T-helper 2 cell treated with Interferon-gamma antibody and Interleukin-4, amounts not matched to agents 5 μg/mL and 100 μg/mL, for 36 hours (primary cell): Measurements from ENCODE around the gene GTF2H4.

Source experiments
- DNase-seq: peaks from one replicate; pipeline ENCODE4 v3.0.0; 2021; ENCODE audit warnings: low spot score
- H3K27ac Mint-ChIP-seq: one replicate; pipeline ENCODE4 v1.8.0; 2021; ENCODE audit warnings: mild to moderate bottlenecking, mixed read lengths
- H3K27me3 Mint-ChIP-seq: one replicate; pipeline ENCODE4 v1.8.0; 2021; ENCODE audit warnings: low read depth, mixed read lengths
- H3K36me3 Mint-ChIP-seq: one replicate; pipeline ENCODE4 v1.8.0; 2021; ENCODE audit warnings: low read depth, mixed read lengths
- H3K4me1 Mint-ChIP-seq: one replicate; pipeline ENCODE4 v1.8.0; 2021; ENCODE audit warnings: low read depth, mixed read lengths
- H3K4me3 Mint-ChIP-seq: one replicate; pipeline ENCODE4 v1.8.0; 2022; ENCODE audit warnings: mild to moderate bottlenecking, moderate library complexity, mixed read lengths
- H3K9me3 Mint-ChIP-seq: one replicate; pipeline ENCODE4 v1.8.0; 2021; ENCODE audit warnings: mixed read lengths

The GTF2H4 gene

DNA sequence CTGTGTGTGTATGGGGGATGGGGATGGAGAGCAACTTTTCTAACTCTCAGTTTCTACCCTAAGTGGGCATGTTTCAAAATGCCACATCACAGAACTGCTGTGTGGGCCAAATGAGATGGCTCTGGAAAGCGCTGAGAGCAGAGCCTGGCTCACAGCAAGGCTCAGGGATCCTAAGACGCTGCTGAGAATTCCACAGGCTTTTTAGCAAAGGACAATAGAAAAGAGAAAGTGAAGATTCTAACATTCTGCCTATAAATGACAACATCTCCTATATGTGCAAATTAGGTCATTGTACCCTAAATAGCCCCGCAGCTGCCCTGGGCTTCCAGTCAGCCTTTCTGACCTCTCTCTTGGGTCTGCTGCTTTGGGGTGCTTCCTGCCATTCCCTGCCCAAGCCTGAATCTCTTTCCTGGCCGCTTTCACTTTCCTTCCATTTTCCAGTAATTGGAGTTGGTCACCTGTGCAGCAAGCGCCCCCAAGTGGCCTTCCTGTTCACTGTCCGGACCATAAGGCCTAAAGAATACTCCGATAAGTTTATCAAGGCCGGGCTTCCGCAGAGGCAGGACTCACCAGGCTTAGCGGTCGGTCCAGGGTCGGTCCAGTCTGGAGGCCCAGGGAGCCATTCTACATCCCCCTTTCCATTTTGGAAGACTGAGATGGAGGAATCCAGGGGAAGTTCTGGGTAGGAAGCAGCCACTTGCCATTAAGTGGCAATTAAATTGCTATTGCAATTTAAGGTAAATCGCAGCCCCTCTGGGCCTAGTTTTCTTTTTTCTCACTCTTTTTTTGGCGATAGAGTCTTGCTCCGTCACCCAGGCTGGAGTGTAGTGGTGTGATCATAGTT is 30.4 kb upstream of the GTF2H4 start:
- DNase-seq: peak; percentile 61
- Mint-ChIP-seq H3K27ac (peak overlapping the region; percentile 69), H3K36me3 (peaks cover 5% of the 10 kb centered on the region), H3K27me3 (no peaks in the 10 kb centered on the region), H3K4me1 (peaks cover 10% of the 10 kb centered on the region), H3K9me3 (peaks cover 7% of the 10 kb centered on the region), H3K4me3 (peak overlapping the region; percentile 77)

DNA sequence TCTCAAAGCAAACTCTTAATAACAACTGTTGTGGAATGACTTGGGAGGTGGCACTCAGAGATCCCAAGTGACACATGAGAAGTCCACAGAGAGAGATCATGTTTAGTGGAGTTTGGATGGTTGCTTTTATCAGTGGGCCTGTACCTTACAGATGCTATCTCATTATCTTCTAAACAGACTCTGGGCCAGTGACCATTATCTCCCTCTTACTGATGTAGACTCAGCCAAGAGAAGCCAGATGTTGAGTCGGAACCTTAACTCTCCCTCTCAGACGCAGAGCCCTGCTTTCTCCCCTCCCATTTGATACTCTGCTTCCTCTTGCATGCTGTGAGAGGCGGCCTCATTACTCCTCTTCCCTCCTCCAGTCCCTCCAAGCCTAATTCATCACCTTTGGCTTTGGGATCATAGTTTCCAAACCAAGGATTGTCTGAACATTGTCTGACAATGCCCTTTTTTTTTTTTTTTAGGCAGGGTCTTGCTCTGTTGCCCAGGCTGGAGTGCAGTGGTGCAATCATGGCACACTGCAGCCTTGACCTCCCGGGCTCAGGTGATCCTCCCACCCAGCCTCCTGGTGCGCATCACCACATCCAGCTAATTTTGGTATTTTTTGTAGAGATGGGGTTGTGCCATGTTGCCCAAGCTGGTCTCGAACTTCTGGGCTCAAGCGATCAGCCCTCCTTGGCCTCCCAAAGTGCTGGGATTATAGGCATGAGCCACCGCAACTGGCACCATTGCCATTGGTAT is 28.2 kb upstream of the GTF2H4 start:
- DNase-seq: no peak
- Mint-ChIP-seq H3K36me3 (no peaks in the 10 kb centered on the region), H3K9me3 (no peaks in the 10 kb centered on the region), H3K4me3 (no peak overlapping the region), H3K27me3 (peaks cover 2% of the 10 kb centered on the region), H3K4me1 (peaks cover 17% of the 10 kb centered on the region), H3K27ac (no peak overlapping the region)

DNA sequence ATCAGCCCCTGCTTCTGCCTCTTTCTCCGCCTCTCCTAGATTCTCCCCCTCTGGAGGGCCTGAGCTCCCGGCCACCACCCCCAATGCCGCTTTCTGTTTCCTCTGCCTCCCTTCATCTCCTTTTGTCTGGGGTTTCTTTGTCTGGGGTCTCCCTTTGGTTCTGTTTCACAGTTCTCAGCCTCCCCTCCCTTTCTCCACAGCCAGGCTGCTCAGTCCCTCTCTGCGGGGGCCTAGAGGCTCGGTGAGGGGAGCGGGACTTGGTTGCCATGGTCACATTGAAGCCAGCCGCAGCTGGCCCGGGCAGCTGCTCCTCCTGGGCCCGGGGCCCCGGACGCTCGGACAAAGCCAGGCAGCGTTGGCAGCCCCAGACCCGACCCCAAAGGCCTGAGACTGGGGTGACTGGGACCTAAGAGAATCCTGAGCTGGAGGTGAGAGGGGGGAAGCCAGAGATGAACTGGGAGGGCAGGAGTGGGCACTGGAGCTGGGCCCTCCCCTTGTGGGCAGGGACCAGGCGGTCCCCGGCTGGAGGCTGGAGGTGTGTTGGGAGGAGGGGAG is 27.2 kb upstream of the GTF2H4 start:
- Mint-ChIP-seq H3K9me3 (no peaks in the 10 kb centered on the region), H3K27me3 (peaks cover 2% of the 10 kb centered on the region), H3K27ac (no peak overlapping the region), H3K36me3 (no peaks in the 10 kb centered on the region), H3K4me3 (no peak overlapping the region), H3K4me1 (peaks cover 22% of the 10 kb centered on the region)
- DNase-seq: no peak

DNA sequence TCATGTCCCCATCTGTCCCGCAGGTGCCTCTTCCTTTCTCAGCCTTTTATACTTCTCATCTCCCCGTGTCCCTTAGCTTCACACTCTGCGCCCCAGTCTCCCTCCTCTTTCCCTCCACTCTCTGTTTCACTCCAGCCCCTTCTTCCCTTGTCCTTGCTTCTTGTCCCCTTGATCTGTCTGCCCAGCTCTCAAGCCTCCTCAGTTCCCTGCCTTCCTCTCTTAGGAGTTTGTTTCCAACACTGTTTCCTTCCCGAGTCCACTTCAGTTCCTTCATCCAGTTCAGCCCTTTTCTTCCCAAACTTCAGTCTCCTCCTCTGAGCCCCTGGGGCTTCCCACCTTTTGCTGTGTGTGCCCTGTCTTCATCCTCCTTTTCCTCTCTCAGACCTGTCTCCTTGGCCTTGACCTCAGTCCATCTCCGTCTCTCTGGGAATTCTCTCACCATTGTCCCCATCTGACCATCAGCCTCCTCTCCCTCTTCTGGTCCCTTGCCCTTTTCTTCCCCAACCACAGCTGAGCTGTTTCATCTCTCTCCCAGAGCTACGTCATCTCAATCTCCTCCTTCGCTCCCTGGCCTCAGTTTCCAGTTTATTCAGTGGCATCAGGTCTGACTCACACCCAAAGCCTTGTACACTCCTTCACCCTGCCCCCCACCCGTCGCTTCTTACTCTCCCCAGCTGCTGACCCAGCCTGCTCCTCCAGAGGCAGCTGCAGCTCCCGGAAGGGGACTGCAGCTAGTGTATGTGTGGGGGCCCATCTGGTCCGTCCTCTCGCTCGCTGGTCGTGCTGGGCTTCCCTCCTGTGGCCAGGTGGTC is 26.4 kb upstream of the GTF2H4 start:
- no peak overlapping the region for H3K4me3 Mint-ChIP-seq
- no peak for DNase-seq
- H3K27me3 Mint-ChIP-seq: peaks cover 2% of the 10 kb centered on the region
- no peak overlapping the region for H3K27ac Mint-ChIP-seq
- H3K4me1 Mint-ChIP-seq: peaks cover 24% of the 10 kb centered on the region
- H3K36me3 Mint-ChIP-seq: no peaks in the 10 kb centered on the region
- H3K9me3 Mint-ChIP-seq: no peaks in the 10 kb centered on the region

DNA sequence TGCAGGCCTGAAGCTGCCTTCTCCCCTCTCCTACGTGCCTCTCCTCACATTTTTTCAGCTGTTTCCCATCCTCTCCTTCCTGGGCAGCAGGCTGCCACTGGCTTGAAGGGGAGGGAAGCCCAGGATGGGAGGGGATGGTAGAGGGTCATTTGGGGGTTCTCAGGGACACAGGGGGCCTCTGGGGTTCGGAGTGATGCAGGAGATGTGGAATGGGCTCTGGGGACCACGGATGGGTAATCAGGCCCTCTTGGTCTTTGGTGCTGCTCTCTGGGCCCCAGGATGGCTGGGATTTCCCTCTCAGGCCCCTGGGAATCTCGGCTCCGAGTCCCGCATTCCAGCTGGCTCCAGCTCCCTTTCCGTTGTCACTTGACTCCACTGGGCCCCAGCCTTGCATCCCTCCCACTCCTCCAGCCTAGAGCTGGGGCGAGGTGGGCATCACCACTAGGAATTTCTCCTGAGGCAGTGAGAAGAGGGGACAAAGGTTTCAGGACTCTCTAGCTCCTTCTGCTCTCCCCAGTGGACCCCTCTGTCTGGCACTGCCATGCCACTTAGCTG is 25.7 kb upstream of the GTF2H4 start:
- Mint-ChIP-seq H3K4me1 (peaks cover 21% of the 10 kb centered on the region), H3K4me3 (no peak overlapping the region), H3K9me3 (no peaks in the 10 kb centered on the region), H3K36me3 (no peaks in the 10 kb centered on the region), H3K27me3 (peaks cover 2% of the 10 kb centered on the region), H3K27ac (no peak overlapping the region)
- no peak for DNase-seq

DNA sequence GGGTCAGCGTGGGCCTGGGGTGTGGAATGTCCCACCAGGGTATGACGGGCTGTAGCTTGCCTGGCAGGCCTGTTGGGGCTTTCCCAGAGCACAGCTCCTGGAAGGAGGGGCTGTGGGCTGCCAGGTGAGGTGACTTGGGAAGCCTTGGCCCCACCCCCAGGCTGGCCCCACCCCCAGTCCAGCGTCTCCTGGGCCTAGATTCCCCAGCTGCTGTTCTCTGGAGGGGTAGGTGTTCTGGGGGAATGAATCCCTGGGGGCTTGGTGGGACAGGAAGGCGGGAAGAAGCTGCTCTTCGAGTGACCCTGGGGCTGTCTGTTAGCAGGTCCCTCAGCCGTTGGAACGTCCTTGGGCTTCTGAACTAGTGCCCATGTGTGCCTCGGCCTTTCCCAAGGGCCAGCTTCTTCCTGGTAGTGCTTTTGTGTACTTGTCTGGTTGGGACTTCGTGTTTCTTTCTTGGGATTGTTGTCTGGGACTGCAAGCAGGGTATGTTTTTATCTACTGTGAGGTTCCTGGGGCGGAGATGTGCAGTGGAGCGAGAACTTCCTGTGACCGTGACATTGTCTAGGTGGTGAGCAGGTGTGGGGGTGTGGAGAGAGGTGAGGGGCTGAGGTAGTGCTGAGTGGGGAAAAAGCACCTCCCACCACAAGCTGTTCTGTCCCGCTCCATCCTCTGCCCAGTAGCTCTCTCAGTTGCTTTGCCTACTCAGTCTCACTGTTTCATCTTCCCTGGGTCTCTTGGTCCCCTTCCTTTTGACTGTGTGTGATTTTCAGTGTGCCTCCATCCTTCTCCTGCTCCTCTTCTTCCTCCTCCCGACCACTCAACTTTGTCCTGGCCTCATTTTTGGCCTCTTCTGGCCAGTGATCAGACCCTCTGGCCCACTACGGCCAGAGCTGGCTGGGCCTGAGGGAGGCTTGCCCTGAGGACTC is 25.0 kb upstream of the GTF2H4 start:
- Mint-ChIP-seq H3K27me3 (peaks cover 2% of the 10 kb centered on the region), H3K4me1 (peaks cover 17% of the 10 kb centered on the region), H3K36me3 (no peaks in the 10 kb centered on the region), H3K9me3 (no peaks in the 10 kb centered on the region), H3K27ac (peak overlapping the region; percentile 62), H3K4me3 (peak overlapping the region; percentile 78)
- DNase-seq: no peak

DNA sequence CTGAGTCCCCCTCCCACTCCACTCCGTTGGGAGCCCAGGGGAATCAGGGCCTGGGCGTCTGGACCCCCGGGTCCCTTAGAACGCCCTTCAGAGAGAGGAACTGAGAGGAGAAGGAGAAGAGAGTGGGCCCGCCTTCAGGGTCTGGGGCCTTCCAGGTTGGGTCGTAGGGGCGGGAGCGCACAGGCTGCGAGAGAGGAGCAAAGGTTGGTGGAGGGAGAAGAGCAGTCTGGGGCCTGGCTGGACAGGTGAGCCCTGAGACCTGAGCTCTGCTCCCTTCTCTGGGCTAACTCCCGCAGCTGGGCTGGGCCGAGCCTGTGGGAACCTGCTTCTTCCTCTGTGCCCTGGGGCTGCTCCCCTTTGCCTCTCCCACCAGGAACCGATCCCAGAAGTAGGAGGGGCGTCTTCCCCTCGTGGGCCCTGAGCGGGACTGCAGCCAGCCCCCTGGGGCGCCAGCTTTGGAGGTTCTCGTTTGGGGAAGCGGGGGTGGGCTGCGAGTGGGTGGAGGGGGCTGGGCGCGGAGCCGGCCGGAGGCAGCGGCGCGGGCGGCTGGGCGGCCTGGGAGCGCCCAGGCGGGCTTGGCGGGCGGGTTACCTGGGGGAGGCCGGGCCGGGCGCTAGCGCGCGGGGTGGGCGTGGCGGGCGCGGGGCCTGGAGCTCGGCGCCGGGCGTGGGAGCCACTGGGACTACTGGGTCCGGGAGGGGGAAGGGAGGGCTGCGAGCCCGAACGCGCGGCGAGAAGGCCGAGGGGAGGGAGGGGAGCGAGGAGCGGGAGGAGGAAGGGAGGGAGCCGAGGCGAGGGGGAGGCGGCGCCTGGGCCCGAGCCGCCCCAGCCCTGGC is 24.1 kb upstream of the GTF2H4 start, which contains the start of gene DDR1:
Gene DDR1 (plus strand): TSS at position 835 of the 836 bp plus-strand sequence. CDS start 4,211 bp downstream, outside the sequence.
- Mint-ChIP-seq H3K27me3 (peaks cover 2% of the 10 kb centered on the region), H3K9me3 (no peaks in the 10 kb centered on the region), H3K36me3 (no peaks in the 10 kb centered on the region), H3K4me3 (peak within 1 kb of the TSS; percentile 78), H3K27ac (peak within 1 kb of the TSS; percentile 62), H3K4me1 (peaks cover 17% of the 10 kb centered on the region)
- DNase-seq: peak; percentile 19

DNA sequence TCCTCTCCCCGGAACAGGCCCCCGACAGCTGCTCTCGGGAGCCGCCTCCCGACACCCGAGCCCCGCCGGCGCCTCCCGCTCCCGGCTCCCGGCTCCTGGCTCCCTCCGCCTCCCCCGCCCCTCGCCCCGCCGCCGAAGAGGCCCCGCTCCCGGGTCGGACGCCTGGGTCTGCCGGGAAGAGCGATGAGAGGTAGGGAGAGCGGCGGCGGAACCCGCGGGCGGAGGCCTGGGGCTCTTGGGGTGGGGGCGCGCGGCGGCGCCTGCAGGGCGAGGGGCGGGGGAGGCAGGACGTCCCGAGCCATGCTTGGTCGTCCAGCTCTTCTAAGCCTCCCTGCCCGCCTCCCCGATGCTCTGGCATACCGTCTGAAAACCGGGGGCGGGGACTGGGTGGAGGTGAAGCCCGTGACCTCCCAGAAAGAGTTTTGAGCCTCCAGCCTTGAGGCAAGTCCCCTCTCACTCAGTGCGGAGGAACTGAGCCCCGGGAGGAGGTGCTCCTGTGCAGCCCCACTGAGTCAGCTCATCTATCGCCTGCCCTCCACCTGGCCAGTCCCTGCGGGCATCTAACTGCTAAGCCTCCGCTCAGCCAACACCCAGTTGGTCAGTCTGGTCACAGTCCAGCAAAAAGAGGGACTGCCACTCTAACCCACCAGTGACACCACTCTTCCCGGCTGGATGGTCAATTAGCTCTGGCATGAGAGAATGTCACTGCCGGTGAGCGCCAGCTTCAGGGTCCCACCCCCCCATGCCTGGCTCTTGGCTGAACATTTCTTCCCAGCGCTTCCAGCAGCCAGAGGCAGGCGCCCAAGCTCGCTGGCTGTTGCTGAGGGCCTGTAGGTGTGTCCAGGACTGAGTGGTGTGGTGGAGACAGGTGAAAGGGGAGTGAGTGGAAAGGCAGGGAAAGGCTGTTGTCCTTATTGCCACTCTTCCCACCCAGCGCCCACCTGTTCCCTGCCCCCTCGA is 23.2 kb upstream of the GTF2H4 start:
- Mint-ChIP-seq H3K27me3 (peaks cover 2% of the 10 kb centered on the region), H3K9me3 (no peaks in the 10 kb centered on the region), H3K4me1 (peaks cover 17% of the 10 kb centered on the region), H3K27ac (peak overlapping the region; percentile 27), H3K36me3 (no peaks in the 10 kb centered on the region), H3K4me3 (peak overlapping the region; percentile 60)
- DNase-seq: peak; percentile 45

GRCh38 chr6:30885481-30885998 is 22.5 kb upstream of the GTF2H4 start:
- no peak for DNase-seq
- no peak overlapping the region for H3K27ac Mint-ChIP-seq
- no peaks in the 10 kb centered on the region for H3K9me3 Mint-ChIP-seq
- H3K4me1 Mint-ChIP-seq: peaks cover 17% of the 10 kb centered on the region
- peak overlapping the region; percentile 60 for H3K4me3 Mint-ChIP-seq
- H3K36me3 Mint-ChIP-seq: no peaks in the 10 kb centered on the region
- peaks cover 2% of the 10 kb centered on the region for H3K27me3 Mint-ChIP-seq

GRCh38 chr6:30885999-30886896 is 21.8 kb upstream of the GTF2H4 start:
- peaks cover 2% of the 10 kb centered on the region for H3K27me3 Mint-ChIP-seq
- H3K36me3 Mint-ChIP-seq: no peaks in the 10 kb centered on the region
- H3K4me3 Mint-ChIP-seq: peak overlapping the region; percentile 60
- H3K4me1 Mint-ChIP-seq: peaks cover 17% of the 10 kb centered on the region
- H3K9me3 Mint-ChIP-seq: no peaks in the 10 kb centered on the region
- H3K27ac Mint-ChIP-seq: no peak overlapping the region
- no peak for DNase-seq
